HG02938 (cell line): ENCODE measurements around the gene EFHD1.
"Not testable (repeated sequence)": the region's sequence is repeated elsewhere in the genome, so short reads cannot be mapped to it uniquely, and the experiment has no call there.

Source experiments
- ATAC-seq: cut with Tn5 transposase; IDR thresholded peaks from one replicate; pipeline ENCODE4 v1.9.1; 2021; ENCODE audit warnings: mild to moderate bottlenecking, moderate library complexity; ENCODE audit not compliant: unreplicated experiment

EFHD1 gene

GRCh38 chr2:232645061-232645460, 11.7 kb downstream of the EFHD1 start:
- ATAC-seq: no peak

GRCh38 chr2:232646726-232647125, 13.3 kb downstream of the EFHD1 start:
- no peak for ATAC-seq

GRCh38 chr2:232647261-232647660, 13.9 kb downstream of the EFHD1 start:
- ATAC-seq: no peak

GRCh38 chr2:232649033-232649432, 15.6 kb downstream of the EFHD1 start:
- ATAC-seq: no peak

- no peak for ATAC-seq
Observed at GRCh38 chr2:232652505-232652851, 19.1 kb downstream of the EFHD1 start.

GRCh38 chr2:232653441-232653840, 20.0 kb downstream of the EFHD1 start:
- ATAC-seq: no peak

- ATAC-seq: no peak
Observed at GRCh38 chr2:232655392-232655791, 22.0 kb downstream of the EFHD1 start.

- no peak for ATAC-seq
Observed at GRCh38 chr2:232658217-232658785, 24.9 kb downstream of the EFHD1 start.

GRCh38 chr2:232659359-232659758, 26.0 kb downstream of the EFHD1 start:
- ATAC-seq: no peak

GRCh38 chr2:232662486-232663260, 29.3 kb downstream of the EFHD1 start:
- ATAC-seq: no peak

- ATAC-seq: no peak
Observed at GRCh38 chr2:232666051-232666805, 32.8 kb downstream of the EFHD1 start.

- ATAC-seq: no peak
Observed at GRCh38 chr2:232667989-232668583, 34.7 kb downstream of the EFHD1 start.

GRCh38 chr2:232668805-232669444, 35.5 kb downstream of the EFHD1 start:
- ATAC-seq: no peak

GRCh38 chr2:232672588-232672987, 39.2 kb downstream of the EFHD1 start:
- ATAC-seq: no peak

GRCh38 chr2:232674491-232674890, 41.1 kb downstream of the EFHD1 start:
- no peak for ATAC-seq

GRCh38 chr2:232675381-232675780, 42.0 kb downstream of the EFHD1 start:
- no peak for ATAC-seq

GRCh38 chr2:232680006-232680405, 46.6 kb downstream of the EFHD1 start:
- no peak for ATAC-seq

- ATAC-seq: no peak
Observed at GRCh38 chr2:232681527-232681926, 48.1 kb downstream of the EFHD1 start.

- no peak for ATAC-seq
Observed at GRCh38 chr2:232683368-232683767, 50.0 kb downstream of the EFHD1 start.

GRCh38 chr2:232685391-232685790, 52.0 kb downstream of the EFHD1 start:
- not testable (repeated sequence) for ATAC-seq
